ENCODE data around the gene ASPM.

The ASPM gene

DNA sequence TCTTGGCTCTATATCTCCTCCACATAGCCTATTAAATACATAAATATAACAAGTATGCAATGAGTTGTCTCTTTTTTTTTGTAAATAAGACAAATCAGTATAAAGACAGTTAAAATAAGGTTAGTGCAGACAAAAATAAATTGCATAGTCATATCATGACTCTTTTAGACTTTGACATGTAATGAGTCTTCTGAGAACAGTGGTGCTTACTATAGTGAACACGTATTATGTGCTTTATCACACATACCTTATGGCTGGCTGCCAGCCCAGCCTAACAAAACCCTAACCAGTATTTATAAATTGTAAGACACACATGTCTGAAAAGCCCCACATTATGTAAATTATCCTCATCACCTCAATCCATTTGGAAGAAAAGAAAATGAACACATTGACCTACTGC lies 50.3 kb downstream of the ASPM start:
- DNase-seq (ENCODE audit: low read depth): no peak
- H3K4me3 ChIP-seq (ENCODE audit: control insufficient read depth, low read depth, low read length): no peak overlapping the region
- TF ChIP-seq CTCF (conservative IDR thresholded peaks at IDR 0.05; ENCODE audit: control insufficient read depth, insufficient read depth, low read depth, low read length): no peak

DNA sequence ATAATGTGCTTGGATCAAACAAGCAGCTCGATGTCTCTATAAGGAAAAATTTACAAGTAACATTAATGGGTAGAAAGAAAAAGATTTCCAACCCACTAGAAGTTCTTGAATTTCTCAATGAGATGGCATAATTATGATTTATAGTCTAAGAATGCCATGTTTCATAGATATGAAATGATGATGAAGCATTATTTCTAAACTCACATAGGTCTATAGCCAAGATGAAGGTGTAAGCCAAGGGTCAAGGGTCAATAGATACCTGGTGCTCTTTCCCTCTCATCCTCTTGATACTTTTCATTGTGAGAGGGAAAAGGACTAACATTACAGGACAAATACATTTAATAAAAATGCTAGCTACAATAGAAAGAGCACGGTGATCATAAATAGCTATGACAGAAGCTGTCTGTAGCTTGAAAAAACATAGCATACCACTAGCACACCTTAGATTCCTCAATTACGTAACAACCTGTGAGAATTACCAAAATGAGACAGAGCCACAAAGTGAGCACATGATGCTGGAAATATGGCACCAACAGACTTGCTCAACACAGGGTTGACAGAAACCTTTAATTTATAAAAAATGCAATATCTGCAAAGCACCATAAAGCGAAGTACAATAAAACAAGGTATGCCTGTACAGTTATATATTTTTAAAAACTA lies 53.1 kb downstream of the ASPM start:
- TF ChIP-seq CTCF (conservative IDR thresholded peaks at IDR 0.05; ENCODE audit: control insufficient read depth, insufficient read depth, low read depth, low read length): no peak
- no peak for DNase-seq (ENCODE audit: low read depth)
- no peak overlapping the region for H3K4me3 ChIP-seq (ENCODE audit: control insufficient read depth, low read depth, low read length)

GRCh38 chr1:197092491-197093023 lies 53.9 kb downstream of the ASPM start:
- DNase-seq (ENCODE audit: low read depth): no peak
- no peak overlapping the region for H3K4me3 ChIP-seq (ENCODE audit: control insufficient read depth, low read depth, low read length)
- TF ChIP-seq CTCF (conservative IDR thresholded peaks at IDR 0.05; ENCODE audit: control insufficient read depth, insufficient read depth, low read depth, low read length): no peak

DNA sequence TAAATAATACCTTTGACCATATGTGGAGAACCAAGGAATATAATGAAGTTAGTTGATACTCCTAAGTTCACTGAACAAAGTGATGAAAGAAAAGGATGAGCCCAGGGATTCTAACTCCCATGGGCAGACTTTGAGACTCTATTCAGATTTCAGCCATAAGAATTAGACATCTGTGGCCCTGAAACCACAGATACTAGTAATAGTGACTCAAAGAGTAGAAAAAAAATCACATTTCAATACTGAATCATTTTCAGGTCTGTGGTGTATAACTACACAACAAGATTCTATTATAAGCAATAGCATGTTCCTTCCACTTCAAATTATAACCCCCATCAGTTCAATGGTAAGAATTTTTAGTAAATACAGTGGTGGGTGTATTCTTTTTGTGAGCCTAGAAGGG lies 63.0 kb downstream of the ASPM start:
- TF ChIP-seq CTCF (conservative IDR thresholded peaks at IDR 0.05; ENCODE audit: control insufficient read depth, insufficient read depth, low read depth, low read length): no peak
- peak; percentile 13 for DNase-seq (ENCODE audit: low read depth)
- H3K4me3 ChIP-seq (ENCODE audit: control insufficient read depth, low read depth, low read length): no peak overlapping the region

- H3K4me3 ChIP-seq (ENCODE audit: control insufficient read depth, low read depth, low read length): no peak overlapping the region
- DNase-seq (ENCODE audit: low read depth): no peak
- no peak for TF ChIP-seq CTCF (conservative IDR thresholded peaks at IDR 0.05; ENCODE audit: control insufficient read depth, insufficient read depth, low read depth, low read length)
These were observed 65.2 kb downstream of the ASPM start for GRCh38 chr1:197081117-197081753.

GRCh38 chr1:197080323-197080722 lies 66.1 kb downstream of the ASPM start:
- no peak for DNase-seq (ENCODE audit: low read depth)
- H3K4me3 ChIP-seq (ENCODE audit: control insufficient read depth, low read depth, low read length): no peak overlapping the region
- no peak for TF ChIP-seq CTCF (conservative IDR thresholded peaks at IDR 0.05; ENCODE audit: control insufficient read depth, insufficient read depth, low read depth, low read length)

Data from fibroblast of mammary gland (primary cell).